Bronchial epithelial cell (primary cell): ENCODE results near the gene KCNAB1. TPM values are rescaled to one million over a fixed set of nuclear protein-coding genes. Genes with fewer than 3 reads are reported as not detected.

Experiments used
- DNase-seq: peaks from one replicate; pipeline ENCODE4 v3.0.0-alpha.2; 2010; ENCODE audit warnings: low read depth
- FAIRE-seq: peaks from 2 replicates; lab custom pipeline; 2011; peaks lifted over from hg19 to GRCh38; lab: Jason Lieb, UNC
- H3K27me3 ChIP-seq: 2 replicates; pipeline ENCODE4 v1.5.1; 2011; ENCODE audit warnings: low read length; ENCODE audit not compliant: control insufficient read depth, insufficient read depth
- H3K36me3 ChIP-seq: 2 replicates; pipeline ENCODE4 v1.5.1; 2011; ENCODE audit warnings: low read length; ENCODE audit not compliant: control insufficient read depth, insufficient read depth
- H3K4me3 ChIP-seq: 2 replicates; pipeline ENCODE4 v1.5.1; 2011; ENCODE audit warnings: mild to moderate bottlenecking, low read depth, low read length, control low read depth
- CTCF ChIP-seq: IDR thresholded peaks from 2 replicates; pipeline ENCODE4 v1.5.1; 2011; ENCODE audit warnings: mild to moderate bottlenecking, moderate library complexity, low read length, control low read depth, inconsistent platforms; ENCODE audit not compliant: insufficient read depth, severe bottlenecking
- total RNA-seq: library from RNA; depleted of rRNA; stranded (reverse); fragments of >200 nt; gene quantifications from 2 replicates; pipeline ENCODE4 v1.2.1, GENCODE V29; 2014

Gene KCNAB1
- total RNA-seq, 1 donor from 2014 or later, result 0.26 TPM

- Histone ChIP-seq H3K27me3 (no peaks in the 10 kb centered on the region), H3K36me3 (peaks cover 2% of the 10 kb centered on the region), H3K4me3 (no peak overlapping the region)
- DNase-seq, result peak; percentile 18
- no peak for TF ChIP-seq CTCF
- no peak for FAIRE-seq
Measured at GRCh38 chr3:156536524-156537316, 416.3 kb downstream of the KCNAB1 start.

GRCh38 chr3:156539051-156539450, 418.7 kb downstream of the KCNAB1 start:
- no peak for FAIRE-seq
- peaks cover 5% of the 10 kb centered on the region for H3K36me3 ChIP-seq
- DNase-seq, result no peak
- H3K27me3 ChIP-seq, result no peaks in the 10 kb centered on the region
- H3K4me3 ChIP-seq, result no peak overlapping the region
- no peak for TF ChIP-seq CTCF

GRCh38 chr3:156539802-156540201, 419.4 kb downstream of the KCNAB1 start:
- Histone ChIP-seq H3K36me3 (peaks cover 7% of the 10 kb centered on the region), H3K27me3 (no peaks in the 10 kb centered on the region), H3K4me3 (no peak overlapping the region)
- DNase-seq, result no peak
- no peak for FAIRE-seq
- TF ChIP-seq CTCF, result no peak

GRCh38 chr3:156542101-156543042, 422.0 kb downstream of the KCNAB1 start:
- DNase-seq (no peak), FAIRE-seq (no peak)
- no peak for TF ChIP-seq CTCF
- no peak overlapping the region for H3K4me3 ChIP-seq
- H3K36me3 ChIP-seq, result peaks cover 10% of the 10 kb centered on the region
- no peaks in the 10 kb centered on the region for H3K27me3 ChIP-seq

- H3K36me3 ChIP-seq, result peaks cover 11% of the 10 kb centered on the region
- DNase-seq (no peak), FAIRE-seq (no peak)
- no peaks in the 10 kb centered on the region for H3K27me3 ChIP-seq
- no peak overlapping the region for H3K4me3 ChIP-seq
- no peak for TF ChIP-seq CTCF
Measured at GRCh38 chr3:156543043-156543555, 422.7 kb downstream of the KCNAB1 start.
